ENCODE measurements around the gene FLYWCH1. TPM values are rescaled to one million over a fixed set of nuclear protein-coding genes. Genes with fewer than 3 reads are reported as not detected.

Gene FLYWCH1
- total and polyA plus RNA-seq, 10 of the 15 experiments (the other 5 are each of a cell fraction or from before 2014, with no cell fraction given): 0.47 to 33.8 (median 11.2) TPM

DNA sequence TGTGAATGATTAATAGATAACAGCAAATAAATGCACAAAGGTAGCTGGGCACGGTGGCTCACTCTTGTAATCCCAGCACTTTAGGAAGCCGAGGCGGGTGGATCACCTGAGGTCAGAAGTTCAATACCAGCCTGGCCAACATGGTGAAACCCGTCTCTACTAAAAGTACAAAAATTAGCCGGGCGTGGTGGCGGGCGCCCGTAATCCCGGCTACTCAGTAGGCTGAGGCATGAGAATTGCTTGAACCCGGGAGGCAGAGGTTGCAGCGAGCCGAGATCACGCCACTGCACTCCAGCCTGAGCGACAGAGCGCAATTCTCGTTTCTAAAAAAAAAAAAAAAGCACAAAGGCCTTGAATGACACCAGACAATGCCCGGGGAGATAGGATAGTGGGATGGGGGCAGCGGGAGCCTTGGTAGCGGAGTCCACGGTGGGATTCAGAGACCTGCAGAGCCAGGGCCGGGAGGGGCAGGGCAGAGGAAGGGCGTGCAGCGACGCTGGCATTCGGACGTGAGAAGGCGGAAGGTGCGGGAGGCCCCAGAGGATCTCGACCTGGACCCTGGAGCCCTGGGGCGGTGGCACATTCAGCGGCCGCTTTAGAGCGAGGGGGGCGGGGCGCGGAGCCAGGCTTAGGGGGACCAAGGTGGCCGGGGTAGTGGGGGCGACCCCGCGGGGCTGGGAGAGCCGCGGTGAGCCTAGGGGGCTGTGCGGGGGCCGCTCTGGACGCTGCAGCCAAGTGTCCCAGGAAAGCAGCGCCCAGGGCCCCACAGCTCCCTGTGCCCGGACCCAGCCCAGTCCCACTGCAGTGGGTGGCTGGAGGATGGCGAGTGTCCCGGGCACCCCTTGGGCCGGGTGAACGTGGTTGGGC lies 29.7 kb upstream of the FLYWCH1 start (continued):
- TF ChIP-seq NBN (IDR thresholded peaks at IDR 0.05) (0 out of 2 replicates have a peak, but pooled peaks have one; percentile 3), CHD1 (IDR thresholded peaks at IDR 0.05; ENCODE audit: low read depth, low read length) (no peak), IKZF1 (conservative IDR thresholded peaks at IDR 0.05) (no peak), POLR2A (IDR thresholded peaks at IDR 0.05; ENCODE audit: low read depth, low read length) (peak; percentile 38; the same call in 1 of the 2 replicates), STAT3 (IDR thresholded peaks at IDR 0.05; ENCODE audit: low read depth, low read length) (no peak), TCF3 (IDR thresholded peaks at IDR 0.05; ENCODE audit: borderline replicate concordance, insufficient read depth, low read depth, low read length) (no peak), HCFC1 (IDR thresholded peaks at IDR 0.05; ENCODE audit: low read length) (no peak), TARDBP (IDR thresholded peaks at IDR 0.05; ENCODE audit: borderline replicate concordance) (no peak), CHD2 (IDR thresholded peaks at IDR 0.05; ENCODE audit: borderline replicate concordance, low read depth, low read length) (no peak), NR2C1 (IDR thresholded peaks at IDR 0.05) (no peak), STAT1 (conservative IDR thresholded peaks at IDR 0.05) (no peak), RCOR1 (conservative IDR thresholded peaks at IDR 0.05; ENCODE audit: low read depth, low read length) (no peak)
- TF ChIP-seq, protein P1, sequence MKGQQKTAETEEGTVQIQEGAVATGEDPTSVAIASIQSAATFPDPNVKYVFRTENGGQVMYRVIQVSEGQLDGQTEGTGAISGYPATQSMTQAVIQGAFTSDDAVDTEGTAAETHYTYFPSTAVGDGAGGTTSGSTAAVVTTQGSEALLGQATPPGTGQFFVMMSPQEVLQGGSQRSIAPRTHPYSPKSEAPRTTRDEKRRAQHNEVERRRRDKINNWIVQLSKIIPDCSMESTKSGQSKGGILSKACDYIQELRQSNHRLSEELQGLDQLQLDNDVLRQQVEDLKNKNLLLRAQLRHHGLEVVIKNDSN (IDR thresholded peaks at IDR 0.05; ENCODE audit: borderline replicate concordance, extremely low read length, insufficient read depth, low read depth, low read length): peak; percentile 6
- TF ChIP-seq, protein P2, sequence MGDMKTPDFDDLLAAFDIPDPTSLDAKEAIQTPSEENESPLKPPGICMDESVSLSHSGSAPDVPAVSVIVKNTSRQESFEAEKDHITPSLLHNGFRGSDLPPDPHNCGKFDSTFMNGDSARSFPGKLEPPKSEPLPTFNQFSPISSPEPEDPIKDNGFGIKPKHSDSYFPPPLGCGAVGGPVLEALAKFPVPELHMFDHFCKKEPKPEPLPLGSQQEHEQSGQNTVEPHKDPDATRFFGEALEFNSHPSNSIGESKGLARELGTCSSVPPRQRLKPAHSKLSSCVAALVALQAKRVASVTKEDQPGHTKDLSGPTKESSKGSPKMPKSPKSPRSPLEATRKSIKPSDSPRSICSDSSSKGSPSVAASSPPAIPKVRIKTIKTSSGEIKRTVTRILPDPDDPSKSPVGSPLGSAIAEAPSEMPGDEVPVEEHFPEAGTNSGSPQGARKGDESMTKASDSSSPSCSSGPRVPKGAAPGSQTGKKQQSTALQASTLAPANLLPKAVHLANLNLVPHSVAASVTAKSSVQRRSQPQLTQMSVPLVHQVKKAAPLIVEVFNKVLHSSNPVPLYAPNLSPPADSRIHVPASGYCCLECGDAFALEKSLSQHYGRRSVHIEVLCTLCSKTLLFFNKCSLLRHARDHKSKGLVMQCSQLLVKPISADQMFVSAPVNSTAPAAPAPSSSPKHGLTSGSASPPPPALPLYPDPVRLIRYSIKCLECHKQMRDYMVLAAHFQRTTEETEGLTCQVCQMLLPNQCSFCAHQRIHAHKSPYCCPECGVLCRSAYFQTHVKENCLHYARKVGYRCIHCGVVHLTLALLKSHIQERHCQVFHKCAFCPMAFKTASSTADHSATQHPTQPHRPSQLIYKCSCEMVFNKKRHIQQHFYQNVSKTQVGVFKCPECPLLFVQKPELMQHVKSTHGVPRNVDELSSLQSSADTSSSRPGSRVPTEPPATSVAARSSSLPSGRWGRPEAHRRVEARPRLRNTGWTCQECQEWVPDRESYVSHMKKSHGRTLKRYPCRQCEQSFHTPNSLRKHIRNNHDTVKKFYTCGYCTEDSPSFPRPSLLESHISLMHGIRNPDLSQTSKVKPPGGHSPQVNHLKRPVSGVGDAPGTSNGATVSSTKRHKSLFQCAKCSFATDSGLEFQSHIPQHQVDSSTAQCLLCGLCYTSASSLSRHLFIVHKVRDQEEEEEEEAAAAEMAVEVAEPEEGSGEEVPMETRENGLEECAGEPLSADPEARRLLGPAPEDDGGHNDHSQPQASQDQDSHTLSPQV (IDR thresholded peaks at IDR 0.05): no peak
- TF ChIP-seq, protein P3, sequence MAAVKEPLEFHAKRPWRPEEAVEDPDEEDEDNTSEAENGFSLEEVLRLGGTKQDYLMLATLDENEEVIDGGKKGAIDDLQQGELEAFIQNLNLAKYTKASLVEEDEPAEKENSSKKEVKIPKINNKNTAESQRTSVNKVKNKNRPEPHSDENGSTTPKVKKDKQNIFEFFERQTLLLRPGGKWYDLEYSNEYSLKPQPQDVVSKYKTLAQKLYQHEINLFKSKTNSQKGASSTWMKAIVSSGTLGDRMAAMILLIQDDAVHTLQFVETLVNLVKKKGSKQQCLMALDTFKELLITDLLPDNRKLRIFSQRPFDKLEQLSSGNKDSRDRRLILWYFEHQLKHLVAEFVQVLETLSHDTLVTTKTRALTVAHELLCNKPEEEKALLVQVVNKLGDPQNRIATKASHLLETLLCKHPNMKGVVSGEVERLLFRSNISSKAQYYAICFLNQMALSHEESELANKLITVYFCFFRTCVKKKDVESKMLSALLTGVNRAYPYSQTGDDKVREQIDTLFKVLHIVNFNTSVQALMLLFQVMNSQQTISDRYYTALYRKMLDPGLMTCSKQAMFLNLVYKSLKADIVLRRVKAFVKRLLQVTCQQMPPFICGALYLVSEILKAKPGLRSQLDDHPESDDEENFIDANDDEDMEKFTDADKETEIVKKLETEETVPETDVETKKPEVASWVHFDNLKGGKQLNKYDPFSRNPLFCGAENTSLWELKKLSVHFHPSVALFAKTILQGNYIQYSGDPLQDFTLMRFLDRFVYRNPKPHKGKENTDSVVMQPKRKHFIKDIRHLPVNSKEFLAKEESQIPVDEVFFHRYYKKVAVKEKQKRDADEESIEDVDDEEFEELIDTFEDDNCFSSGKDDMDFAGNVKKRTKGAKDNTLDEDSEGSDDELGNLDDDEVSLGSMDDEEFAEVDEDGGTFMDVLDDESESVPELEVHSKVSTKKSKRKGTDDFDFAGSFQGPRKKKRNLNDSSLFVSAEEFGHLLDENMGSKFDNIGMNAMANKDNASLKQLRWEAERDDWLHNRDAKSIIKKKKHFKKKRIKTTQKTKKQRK (IDR thresholded peaks at IDR 0.05; ENCODE audit: low read depth, low read length): no peak
- TF ChIP-seq, protein P4, sequence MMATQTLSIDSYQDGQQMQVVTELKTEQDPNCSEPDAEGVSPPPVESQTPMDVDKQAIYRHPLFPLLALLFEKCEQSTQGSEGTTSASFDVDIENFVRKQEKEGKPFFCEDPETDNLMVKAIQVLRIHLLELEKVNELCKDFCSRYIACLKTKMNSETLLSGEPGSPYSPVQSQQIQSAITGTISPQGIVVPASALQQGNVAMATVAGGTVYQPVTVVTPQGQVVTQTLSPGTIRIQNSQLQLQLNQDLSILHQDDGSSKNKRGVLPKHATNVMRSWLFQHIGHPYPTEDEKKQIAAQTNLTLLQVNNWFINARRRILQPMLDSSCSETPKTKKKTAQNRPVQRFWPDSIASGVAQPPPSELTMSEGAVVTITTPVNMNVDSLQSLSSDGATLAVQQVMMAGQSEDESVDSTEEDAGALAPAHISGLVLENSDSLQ (IDR thresholded peaks at IDR 0.05): peak; percentile 56; the same call in 1 of the 2 replicates
- TF ChIP-seq, protein P5, sequence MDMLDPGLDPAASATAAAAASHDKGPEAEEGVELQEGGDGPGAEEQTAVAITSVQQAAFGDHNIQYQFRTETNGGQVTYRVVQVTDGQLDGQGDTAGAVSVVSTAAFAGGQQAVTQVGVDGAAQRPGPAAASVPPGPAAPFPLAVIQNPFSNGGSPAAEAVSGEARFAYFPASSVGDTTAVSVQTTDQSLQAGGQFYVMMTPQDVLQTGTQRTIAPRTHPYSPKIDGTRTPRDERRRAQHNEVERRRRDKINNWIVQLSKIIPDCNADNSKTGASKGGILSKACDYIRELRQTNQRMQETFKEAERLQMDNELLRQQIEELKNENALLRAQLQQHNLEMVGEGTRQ (IDR thresholded peaks at IDR 0.05; ENCODE audit: borderline replicate concordance, low read depth, low read length): no peak
- TF ChIP-seq, protein P6, sequence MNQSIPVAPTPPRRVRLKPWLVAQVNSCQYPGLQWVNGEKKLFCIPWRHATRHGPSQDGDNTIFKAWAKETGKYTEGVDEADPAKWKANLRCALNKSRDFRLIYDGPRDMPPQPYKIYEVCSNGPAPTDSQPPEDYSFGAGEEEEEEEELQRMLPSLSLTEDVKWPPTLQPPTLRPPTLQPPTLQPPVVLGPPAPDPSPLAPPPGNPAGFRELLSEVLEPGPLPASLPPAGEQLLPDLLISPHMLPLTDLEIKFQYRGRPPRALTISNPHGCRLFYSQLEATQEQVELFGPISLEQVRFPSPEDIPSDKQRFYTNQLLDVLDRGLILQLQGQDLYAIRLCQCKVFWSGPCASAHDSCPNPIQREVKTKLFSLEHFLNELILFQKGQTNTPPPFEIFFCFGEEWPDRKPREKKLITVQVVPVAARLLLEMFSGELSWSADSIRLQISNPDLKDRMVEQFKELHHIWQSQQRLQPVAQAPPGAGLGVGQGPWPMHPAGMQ (IDR thresholded peaks at IDR 0.05; ENCODE audit: borderline replicate concordance): no peak
